Fibroblast of the aortic adventitia (primary cell): Measurements from ENCODE around the gene SVOP. TPM values are rescaled to one million over a fixed set of nuclear protein-coding genes. Genes with fewer than 3 reads are reported as not detected.

Source experiments
- DNase-seq: peaks from one replicate; pipeline ENCODE4 v3.0.0-alpha.2; 2010; ENCODE audit warnings: low read depth
- H3K4me3 ChIP-seq: 2 replicates; pipeline ENCODE4 v1.5.1; 2011; ENCODE audit warnings: low read depth, mild to moderate bottlenecking, control low read depth, low read length, moderate library complexity
- CTCF ChIP-seq: IDR thresholded peaks from 2 replicates; pipeline ENCODE4 v1.5.1; 2011; ENCODE audit warnings: mild to moderate bottlenecking, low read length, control low read depth, inconsistent platforms; ENCODE audit not compliant: insufficient read depth
- total RNA-seq: library from RNA; depleted of rRNA; stranded (reverse); fragments of >200 nt; gene quantifications from 2 replicates; pipeline ENCODE4 v1.2.3, GENCODE V29; 2012; ENCODE audit warnings: low replicate concordance

Gene SVOP
- total RNA-seq, 1 donor = not detected

GRCh38 chr12:108918206-108918605, 102.7 kb downstream of the SVOP start:
- no peak for TF ChIP-seq CTCF
- DNase-seq = no peak
- no peak overlapping the region for H3K4me3 ChIP-seq

GRCh38 chr12:108916336-108916735, 104.5 kb downstream of the SVOP start:
- TF ChIP-seq CTCF = no peak
- DNase-seq = no peak
- H3K4me3 ChIP-seq = no peak overlapping the region

- TF ChIP-seq CTCF = no peak
- DNase-seq = no peak
- H3K4me3 ChIP-seq = no peak overlapping the region
Observed at GRCh38 chr12:108915632-108916133, 105.2 kb downstream of the SVOP start.

- no peak overlapping the region for H3K4me3 ChIP-seq
- TF ChIP-seq CTCF = no peak
- DNase-seq = peak; percentile 44
Observed at GRCh38 chr12:108914121-108914531, 106.7 kb downstream of the SVOP start.

- no peak for DNase-seq
- TF ChIP-seq CTCF = no peak
- no peak overlapping the region for H3K4me3 ChIP-seq
Observed at GRCh38 chr12:108912361-108912760, 108.5 kb downstream of the SVOP start.

GRCh38 chr12:108911915-108912314, 109.0 kb downstream of the SVOP start:
- no peak for TF ChIP-seq CTCF
- H3K4me3 ChIP-seq = no peak overlapping the region
- no peak for DNase-seq

- H3K4me3 ChIP-seq = no peak overlapping the region
- no peak for DNase-seq
- no peak for TF ChIP-seq CTCF
Observed at GRCh38 chr12:108910336-108910735, 110.5 kb downstream of the SVOP start.
